GM12891 (cell line): ENCODE measurements around the gene PPP1R18.
A peak's percentile ranks its signal among the peaks of the same experiment; 100 is the strongest.
"Not testable (repeated sequence)": the region's sequence is repeated elsewhere in the genome, so short reads cannot be mapped to it uniquely, and the experiment has no call there.

Experiments used
- DNase-seq: peaks from one replicate; pipeline ENCODE4 v3.0.0; 2011; ENCODE audit warnings: low spot score; ENCODE audit not compliant: insufficient read length
- FAIRE-seq: peaks from 2 replicates; lab custom pipeline; 2011; peaks lifted over from hg19 to GRCh38; lab: Jason Lieb, UNC
- PAX5 ChIP-seq: IDR thresholded peaks from 2 replicates; pipeline ENCODE4 v1.6.1; 2011; ENCODE audit warnings: low read length, moderate library complexity, mild to moderate bottlenecking; ENCODE audit not compliant: insufficient read depth, severe bottlenecking
- POLR2A ChIP-seq: IDR thresholded peaks from 2 replicates; pipeline ENCODE4 v1.6.1; 2011; ENCODE audit warnings: low read depth, low read length, control low read depth
- POLR2AphosphoS5 ChIP-seq: IDR thresholded peaks from 2 replicates; pipeline ENCODE4 v1.6.1; 2011; ENCODE audit warnings: low read depth, low read length, control low read depth
- POU2F2 ChIP-seq: IDR thresholded peaks from 2 replicates; pipeline ENCODE4 v1.6.1; 2011; ENCODE audit warnings: low read depth, mild to moderate bottlenecking, control low read depth, low read length, moderate library complexity
- SPI1 ChIP-seq: IDR thresholded peaks from 2 replicates; pipeline ENCODE4 v1.6.1; 2011; ENCODE audit warnings: low read depth, low read length, control low read depth
- TAF1 ChIP-seq: IDR thresholded peaks from 2 replicates; pipeline ENCODE4 v1.6.1; 2011; ENCODE audit warnings: low read depth, low read length, control low read depth

PPP1R18 gene

GRCh38 chr6:30682143-30683117 is 4.0 kb downstream of the PPP1R18 start:
- DNase-seq (peak; percentile 77), FAIRE-seq (peak; percentile 79)

GRCh38 chr6:30681766-30682142 is 4.7 kb downstream of the PPP1R18 start:
- FAIRE-seq (no peak), DNase-seq (no peak)
- TF ChIP-seq POLR2AphosphoS5 (no peak), SPI1 (peak; percentile 62), TAF1 (no peak), POLR2A (no peak)

More at GRCh38 chr6:30682143-30683117, 4.0 kb downstream of the PPP1R18 start:
- TF ChIP-seq POLR2AphosphoS5 (peak; percentile 68), POLR2A (peak; percentile 70; the same call in 1 of the 2 replicates), TAF1 (peak; percentile 65), PAX5 (no peak), SPI1 (peak; percentile 70), POU2F2 (peak; percentile 29; the same call in 1 of the 2 replicates)

GRCh38 chr6:30679765-30680535 is 6.5 kb downstream of the PPP1R18 start:
- no peak for TF ChIP-seq TAF1
- TF ChIP-seq PAX5: no peak
- TF ChIP-seq POLR2A: no peak
- no peak for TF ChIP-seq POLR2AphosphoS5
- no peak for TF ChIP-seq SPI1
- no peak for TF ChIP-seq POU2F2
- FAIRE-seq (no peak), DNase-seq (no peak)

- FAIRE-seq (peak; percentile 76), DNase-seq (peak; percentile 77)
- TF ChIP-seq TAF1 (no peak), POU2F2 (no peak), POLR2AphosphoS5 (no peak), POLR2A (no peak), SPI1 (no peak), PAX5 (no peak)
Measured at GRCh38 chr6:30678964-30679726, 7.3 kb downstream of the PPP1R18 start.

- DNase-seq: no peak
- FAIRE-seq: no peak
- TF ChIP-seq POLR2AphosphoS5 (no peak), SPI1 (no peak), POLR2A (no peak), PAX5 (no peak), POU2F2 (no peak), TAF1 (no peak)
Measured at GRCh38 chr6:30676660-30677285, 9.7 kb downstream of the PPP1R18 start.

GRCh38 chr6:30672445-30673253 is 13.8 kb downstream of the PPP1R18 start, which contains the start of gene DHX16:
Gene DHX16 (minus strand): TSS chr6:30673006. CDS start chr6:30672841, 165 bp downstream.
- FAIRE-seq: peak; percentile 86
- TF ChIP-seq TAF1: no peak; the same call in 1 of the 2 replicates
- TF ChIP-seq POLR2A: peak; percentile 75
- TF ChIP-seq PAX5: no peak
- peak; percentile 67 for TF ChIP-seq POU2F2
- peak; percentile 63; the same call in 1 of the 2 replicates for TF ChIP-seq POLR2AphosphoS5
- peak; percentile 88 for DNase-seq

- DNase-seq: no peak
- no peak for FAIRE-seq
Measured at GRCh38 chr6:30670760-30671527, 15.5 kb downstream of the PPP1R18 start.

GRCh38 chr6:30666300-30666699 is 20.1 kb downstream of the PPP1R18 start:
- not testable (repeated sequence) for DNase-seq, FAIRE-seq

More at GRCh38 chr6:30670760-30671527, 15.5 kb downstream of the PPP1R18 start:
- no peak for TF ChIP-seq POLR2AphosphoS5
